PFSK-1 (cell line): ENCODE measurements around the gene RASA3.

Experiments used
- FOXP2 ChIP-seq: optimal IDR thresholded peaks from 2 replicates; pipeline ENCODE3; 2011; ENCODE audit warnings: borderline replicate concordance, control low read depth, inconsistent platforms; ENCODE audit not compliant: insufficient read depth; ENCODE audit errors: extremely low read length, extremely low read depth
- POLR2AphosphoS5 ChIP-seq: IDR thresholded peaks from 2 replicates; pipeline ENCODE4 v1.6.1; 2012; ENCODE audit warnings: low read depth, mild to moderate bottlenecking, control low read depth, low read length, moderate library complexity
- REST ChIP-seq, 2 experiments: IDR thresholded peaks; 2 replicates each; pipeline versions ENCODE4 v1.6.1 to v1.8.0; 2011 to 2012; ENCODE audit warnings: low read depth in 2 of 2, low read length in 2 of 2, control low read depth in 1 of 2, inconsistent platforms in 1 of 2, mild to moderate bottlenecking in 1 of 2, moderate library complexity in 1 of 2; ENCODE audit not compliant: insufficient read depth in 1 of 2
- SIN3A ChIP-seq: IDR thresholded peaks from 2 replicates; pipeline ENCODE4 v1.6.1; 2012; ENCODE audit warnings: mild to moderate bottlenecking, low read length, moderate library complexity, borderline replicate concordance; ENCODE audit not compliant: insufficient read depth
- TAF1 ChIP-seq: IDR thresholded peaks from 2 replicates; pipeline ENCODE4 v1.6.1; 2012; ENCODE audit warnings: low read length, control low read depth, borderline replicate concordance; ENCODE audit not compliant: insufficient read depth

Gene RASA3

DNA sequence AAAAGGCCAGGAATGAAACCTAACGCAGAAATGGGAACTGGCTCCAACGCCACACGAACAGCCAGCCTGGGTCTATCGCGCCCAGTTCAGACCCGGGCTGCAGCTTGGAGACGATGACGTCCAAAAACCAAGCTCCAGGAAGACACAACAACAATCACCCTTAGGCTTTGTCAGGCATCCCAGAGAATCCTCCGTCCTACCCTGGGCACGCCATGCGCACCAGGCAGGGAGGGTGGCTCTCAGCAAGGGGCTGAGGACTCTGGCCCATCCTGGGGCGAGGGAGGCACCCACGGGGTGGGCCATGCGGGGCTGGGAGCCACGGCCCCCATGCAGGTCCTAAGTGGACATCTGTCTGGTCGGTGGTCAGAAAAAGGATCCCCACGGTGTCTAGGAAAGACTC lies 9.0 kb downstream of the RASA3 start:
- TF ChIP-seq TAF1, result no peak
- TF ChIP-seq REST (IDR thresholded peaks at IDR 0.05; ENCODE audit: insufficient read depth in 1 of 2, low read depth in 2 of 2, low read length in 2 of 2), result no peak
- TF ChIP-seq POLR2AphosphoS5, result no peak
- no peak for TF ChIP-seq FOXP2
- TF ChIP-seq SIN3A, result no peak

DNA sequence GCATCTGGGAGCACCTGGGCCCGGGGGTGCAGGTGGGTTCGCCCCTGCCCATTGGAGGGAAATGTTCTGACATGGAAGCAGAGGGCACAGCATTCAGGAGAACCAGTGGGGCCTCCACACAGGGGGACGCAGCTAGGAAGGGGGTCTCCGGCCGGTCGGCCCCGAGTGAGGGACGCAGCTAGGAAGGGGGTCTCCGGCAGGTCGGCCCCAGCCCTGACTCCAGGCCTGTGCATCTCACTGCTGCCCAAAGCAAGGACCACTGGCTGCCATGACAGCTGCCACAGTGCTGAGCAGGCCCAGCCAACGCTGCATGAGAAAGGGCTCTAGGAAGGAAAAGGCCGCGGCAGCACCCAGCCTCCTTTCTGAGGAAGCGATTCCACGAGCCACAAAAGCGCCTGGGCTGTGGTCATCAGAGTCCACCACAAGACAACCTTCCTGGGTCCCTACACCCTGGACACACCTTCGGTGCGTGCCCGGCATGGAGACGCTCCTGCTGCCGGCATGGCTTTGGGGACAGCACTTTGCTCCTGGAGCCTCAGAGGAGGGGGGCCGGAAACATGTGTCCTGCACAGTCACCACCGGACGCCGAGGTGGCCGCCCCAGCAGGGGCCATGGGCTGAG lies 9.7 kb downstream of the RASA3 start:
- TF ChIP-seq POLR2AphosphoS5, result no peak
- no peak for TF ChIP-seq REST (IDR thresholded peaks at IDR 0.05; ENCODE audit: insufficient read depth in 1 of 2, low read depth in 2 of 2, low read length in 2 of 2)
- no peak for TF ChIP-seq FOXP2
- TF ChIP-seq TAF1, result no peak
- no peak for TF ChIP-seq SIN3A

DNA sequence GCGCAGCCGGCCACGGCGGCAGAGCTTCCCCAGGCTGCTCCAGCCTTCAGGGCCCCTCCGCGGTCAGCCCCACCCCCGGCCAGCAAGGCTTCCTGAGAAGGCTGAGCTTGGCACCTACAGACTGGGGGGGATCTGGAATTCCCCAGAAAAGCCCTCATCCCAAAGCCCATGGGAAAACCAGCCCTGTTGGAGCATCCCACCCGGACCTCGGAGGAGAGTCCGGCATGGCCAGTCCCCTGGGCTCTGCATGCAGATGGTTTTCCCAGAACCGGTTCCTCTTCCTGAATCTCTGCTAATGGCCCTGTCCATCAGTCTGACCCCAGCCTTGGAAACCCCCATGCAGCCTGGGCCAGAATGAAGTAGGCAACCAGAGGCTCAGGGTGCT lies 10.3 kb downstream of the RASA3 start:
- TF ChIP-seq REST (IDR thresholded peaks at IDR 0.05; ENCODE audit: insufficient read depth in 1 of 2, low read depth in 2 of 2, low read length in 2 of 2), result no peak
- no peak for TF ChIP-seq FOXP2
- no peak for TF ChIP-seq SIN3A
- no peak for TF ChIP-seq TAF1
- TF ChIP-seq POLR2AphosphoS5, result no peak

- TF ChIP-seq REST (IDR thresholded peaks at IDR 0.05; ENCODE audit: insufficient read depth in 1 of 2, low read depth in 2 of 2, low read length in 2 of 2), result no peak
- TF ChIP-seq POLR2AphosphoS5, result no peak
- no peak for TF ChIP-seq TAF1
- no peak for TF ChIP-seq SIN3A
- TF ChIP-seq FOXP2, result no peak
Measured at GRCh38 chr13:114121496-114122126, 10.8 kb downstream of the RASA3 start.

DNA sequence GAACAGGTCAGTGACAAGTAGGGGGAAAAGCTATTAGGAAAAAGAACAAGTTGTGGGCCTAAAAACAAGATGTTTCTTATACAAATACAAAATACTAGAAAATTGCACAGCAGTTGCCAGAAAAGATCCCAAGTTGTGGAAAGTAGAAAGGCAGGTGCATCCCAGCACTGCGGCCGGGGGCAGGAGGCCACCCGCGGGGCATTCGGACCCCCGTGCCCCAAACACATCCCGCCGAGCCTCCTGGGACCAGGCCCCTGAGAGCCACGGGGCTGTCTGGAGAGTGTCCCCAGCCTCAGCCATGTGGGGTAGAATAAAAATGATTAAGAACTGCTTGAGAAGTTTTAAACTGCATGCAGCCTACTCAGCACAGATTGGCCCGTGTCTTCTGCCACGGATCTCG lies 11.4 kb downstream of the RASA3 start:
- TF ChIP-seq SIN3A (no peak), TAF1 (no peak), POLR2AphosphoS5 (no peak), REST (IDR thresholded peaks at IDR 0.05; ENCODE audit: insufficient read depth in 1 of 2, low read depth in 2 of 2, low read length in 2 of 2) (no peak), FOXP2 (no peak)
